DMS 273 treated with DMSO at 0.1 percent for 48 hours (cell line): Measurements from ENCODE around the gene GNB1L.

Experiments
- DNase-seq: peaks from one replicate; lab custom pipeline; 2025; lab: John Stamatoyannopoulos, UW

Gene GNB1L

GRCh38 chr22:19875531-19876313 is 21.0 kb upstream of the GNB1L start:
- no peak for DNase-seq

GRCh38 chr22:19875061-19875530 is 20.4 kb upstream of the GNB1L start:
- no peak for DNase-seq

DNA sequence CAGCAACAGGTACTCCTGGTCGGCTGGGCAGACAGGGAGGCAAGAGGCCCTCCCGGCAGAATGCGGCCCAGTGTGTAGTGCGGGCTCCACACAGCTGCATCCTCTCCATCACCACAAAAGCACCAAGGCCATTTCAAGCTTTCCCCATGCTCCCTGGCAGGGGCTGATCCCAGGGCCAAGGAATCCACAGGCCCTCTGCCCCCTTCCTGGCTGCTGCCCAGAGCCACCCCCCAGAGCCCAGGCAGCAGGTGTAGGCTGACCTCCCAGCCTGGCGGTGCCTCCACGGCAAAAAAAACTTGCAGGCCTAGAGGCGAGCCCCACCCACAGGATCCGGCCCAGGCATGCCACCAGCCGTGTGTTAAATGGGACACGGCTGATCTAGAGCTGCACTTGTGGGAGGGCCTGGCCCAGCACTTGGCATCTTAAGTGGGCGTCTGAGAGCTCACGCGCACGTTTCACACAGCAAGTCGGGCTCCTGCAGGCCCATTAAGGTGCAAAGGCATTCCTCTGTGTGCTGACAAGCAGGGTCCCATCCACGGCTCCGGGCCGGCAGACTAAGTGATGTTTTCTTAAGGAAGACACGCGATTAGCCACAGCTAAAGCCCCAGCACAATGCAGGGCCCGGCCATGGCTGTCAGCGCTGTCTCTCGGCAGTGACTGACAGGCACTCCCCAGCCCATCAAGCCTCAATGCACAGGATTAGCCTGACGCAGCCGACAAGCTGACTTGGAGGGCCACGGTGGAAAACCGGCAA is 19.8 kb upstream of the GNB1L start:
- no peak for DNase-seq

GRCh38 chr22:19873960-19874306 is 19.3 kb upstream of the GNB1L start:
- DNase-seq: no peak

GRCh38 chr22:19873138-19873959 is 18.7 kb upstream of the GNB1L start:
- no peak for DNase-seq

DNA sequence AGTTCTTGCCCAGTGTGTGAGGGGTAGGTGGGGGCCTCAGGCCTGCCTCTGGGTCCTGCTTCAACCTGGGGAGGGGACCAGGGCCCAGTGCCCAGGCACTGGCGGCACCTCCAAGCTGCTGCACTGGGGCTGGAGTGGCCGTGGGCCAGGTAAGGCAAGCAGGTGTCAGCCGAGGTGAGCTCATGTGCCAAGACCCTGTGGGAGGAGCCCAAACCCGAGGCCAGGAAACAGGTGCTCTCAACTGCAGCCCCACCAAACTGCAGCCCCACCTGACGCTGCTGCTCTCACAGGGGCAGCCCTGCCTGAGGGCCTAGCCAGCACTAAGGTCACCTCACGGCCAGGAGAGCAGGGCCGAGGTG is 18.1 kb upstream of the GNB1L start:
- no peak for DNase-seq

- no peak for DNase-seq
Measured at GRCh38 chr22:19871845-19872778, 17.4 kb upstream of the GNB1L start.

DNA sequence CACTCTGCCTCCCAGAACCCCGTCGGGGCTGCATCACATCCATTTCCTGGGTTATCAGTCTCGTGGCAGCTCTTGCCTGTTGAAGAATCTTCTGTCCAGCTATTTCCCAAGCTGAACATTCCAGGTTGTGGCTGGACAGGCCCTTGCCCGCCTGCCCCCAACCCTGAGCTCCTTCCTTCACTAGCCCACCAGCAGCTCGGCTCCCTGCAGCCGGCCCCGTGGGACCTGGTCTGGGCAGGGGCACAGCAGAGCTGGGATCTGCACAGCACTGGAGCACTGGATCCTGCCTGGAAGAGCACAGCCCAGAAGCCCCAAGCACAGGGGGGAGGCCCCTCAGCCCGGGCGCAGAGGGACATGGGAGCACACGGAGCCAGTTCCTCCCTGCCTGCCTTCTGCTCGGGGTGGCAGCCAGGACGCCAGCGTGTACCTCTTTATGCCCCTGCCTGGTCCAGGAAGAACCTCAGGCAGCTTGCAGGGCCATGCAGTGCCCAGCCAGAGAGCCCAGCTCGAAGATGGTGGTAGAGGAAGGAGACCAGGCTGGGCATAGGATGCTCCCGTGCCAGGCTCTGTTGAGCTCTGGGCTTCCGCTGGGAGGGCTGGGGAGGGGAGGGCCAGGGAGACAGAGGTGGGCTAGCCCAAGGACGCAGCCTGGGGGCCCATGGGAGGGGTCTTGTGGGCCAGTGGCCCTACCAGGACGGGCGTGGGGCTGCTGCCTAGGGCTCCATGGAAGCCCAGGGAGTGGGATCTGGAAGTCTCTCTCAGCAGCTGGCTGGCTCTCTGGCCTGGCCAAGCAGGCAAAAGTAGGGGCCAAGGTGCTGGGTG is 16.6 kb upstream of the GNB1L start:
- no peak for DNase-seq

- DNase-seq: no peak
Measured at GRCh38 chr22:19870153-19871022, 15.7 kb upstream of the GNB1L start.

DNA sequence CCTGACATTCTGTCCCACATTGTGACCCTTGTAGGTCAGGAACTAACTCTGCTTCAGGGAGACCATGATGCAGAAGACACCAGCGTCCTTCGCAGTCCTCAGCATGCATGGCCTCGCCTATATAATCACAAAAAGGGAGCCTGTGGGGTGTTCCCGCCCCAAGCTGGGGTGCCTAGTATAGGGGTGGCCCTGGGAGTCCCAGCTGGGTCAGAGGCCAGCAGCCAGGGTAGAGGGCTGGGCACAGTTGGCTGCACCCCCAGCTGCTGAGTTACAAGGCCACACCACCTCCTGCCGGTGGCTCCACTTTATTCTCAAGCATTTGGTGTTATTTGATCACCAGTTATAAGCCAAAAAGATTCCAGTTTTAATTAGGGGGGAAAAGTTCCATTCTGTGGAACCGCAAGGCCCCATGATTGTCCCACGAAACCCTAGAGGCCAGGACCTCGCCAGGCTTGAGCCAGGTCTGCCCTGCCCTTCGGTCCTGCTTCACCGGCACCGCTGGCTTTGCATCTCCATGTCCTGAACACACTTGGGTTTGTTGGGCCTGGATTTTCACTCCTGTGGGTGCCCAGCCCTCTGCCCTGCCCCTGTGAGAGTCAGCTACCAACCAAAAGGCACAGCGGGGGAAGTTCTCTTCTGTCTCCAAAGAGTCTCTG is 15.0 kb upstream of the GNB1L start:
- DNase-seq: no peak

DNA sequence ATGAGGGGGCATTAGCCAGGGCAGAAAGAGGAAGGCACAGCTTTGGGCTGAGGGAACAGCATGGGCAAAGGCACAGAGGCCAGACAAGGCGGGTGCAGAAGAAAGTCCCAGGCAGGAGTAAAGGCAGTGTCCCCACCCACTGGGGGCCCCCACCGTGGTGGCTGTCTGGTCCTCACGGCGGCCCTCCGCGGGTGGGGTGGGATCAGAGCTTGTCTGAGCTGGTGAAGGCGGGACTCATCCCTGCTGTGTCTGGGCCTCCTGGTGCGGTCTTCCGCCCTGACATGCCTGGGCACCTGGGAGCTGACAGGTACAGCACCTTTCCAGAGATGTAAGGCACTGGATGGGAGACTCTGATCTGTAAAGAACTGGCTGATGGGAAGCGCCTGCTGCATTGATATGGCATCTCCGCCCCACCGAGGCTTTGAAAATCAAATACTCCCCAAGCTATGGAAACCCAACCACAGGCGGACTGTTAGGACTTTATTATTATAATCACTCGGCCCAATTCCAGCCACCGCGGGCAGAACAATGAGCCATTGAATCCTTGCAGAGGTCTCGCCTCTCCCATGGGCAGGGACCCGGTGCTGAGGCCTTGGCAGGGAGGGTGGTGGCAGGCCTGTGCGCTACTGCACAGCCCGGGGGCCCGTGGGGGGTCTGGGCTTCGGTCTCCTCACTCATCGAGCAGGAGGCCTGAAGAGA is 14.2 kb upstream of the GNB1L start:
- no peak for DNase-seq

GRCh38 chr22:19868333-19868732 is 13.7 kb upstream of the GNB1L start:
- DNase-seq: no peak

GRCh38 chr22:19867617-19868016 is 12.9 kb upstream of the GNB1L start:
- DNase-seq: no peak

- DNase-seq: no peak
Measured at GRCh38 chr22:19866665-19867009, 12.0 kb upstream of the GNB1L start.

DNA sequence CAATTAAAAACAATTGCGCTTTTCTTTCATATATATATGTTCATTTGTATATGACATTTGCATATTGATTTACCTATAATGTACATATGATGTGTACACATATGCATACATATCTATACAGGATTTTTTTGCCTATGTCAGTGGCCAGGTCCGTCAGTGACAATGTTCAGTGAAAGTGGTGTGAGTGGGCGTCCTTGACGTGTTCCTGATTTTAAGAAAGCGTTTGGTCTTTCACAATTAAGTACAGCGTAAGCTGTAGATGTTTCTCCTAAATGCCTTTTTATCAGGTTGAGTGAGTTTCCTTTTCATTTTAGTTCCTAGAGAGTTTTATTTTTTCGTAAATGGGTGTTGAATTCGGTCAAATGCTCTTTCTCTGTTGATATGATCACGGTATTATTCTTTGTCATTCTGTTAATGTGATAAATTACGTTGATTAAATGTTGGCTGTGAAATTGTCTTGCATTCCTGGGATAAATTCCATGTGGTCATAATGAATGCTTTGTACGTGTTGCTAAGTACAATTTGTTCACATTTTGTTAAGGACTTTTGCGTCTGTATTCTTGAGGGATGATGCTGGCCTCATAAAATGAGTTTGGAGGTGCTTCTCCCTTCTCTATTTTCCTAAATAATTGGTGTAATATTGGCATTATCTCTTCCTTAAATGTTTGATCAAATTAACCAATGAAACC is 10.6 kb upstream of the GNB1L start:
- no peak for DNase-seq

GRCh38 chr22:19864538-19865106 is 9.9 kb upstream of the GNB1L start:
- no peak for DNase-seq

GRCh38 chr22:19863571-19863970 is 8.9 kb upstream of the GNB1L start:
- no peak for DNase-seq
